GM12864 (cell line): ENCODE results near the gene IFI27.

ENCODE experiments used
- DNase-seq: peaks from one replicate; pipeline ENCODE4 v3.0.0-alpha.2; 2011; ENCODE audit warnings: low read depth
- H3K4me3 ChIP-seq: 2 replicates; pipeline ENCODE4 v1.5.1; 2011; ENCODE audit warnings: mild to moderate bottlenecking, low read depth, low read length, control low read depth
- CTCF ChIP-seq: IDR thresholded peaks from 2 replicates; pipeline ENCODE4 v1.5.1; 2011; ENCODE audit warnings: low read depth, mild to moderate bottlenecking, moderate library complexity, low read length, control low read depth, inconsistent platforms; ENCODE audit errors: missing control alignments

IFI27 gene

GRCh38 chr14:94102768-94103482 lies 7.6 kb upstream of the IFI27 start:
- no peak for DNase-seq
- no peak overlapping the region for H3K4me3 ChIP-seq
- TF ChIP-seq CTCF: no peak

- H3K4me3 ChIP-seq: no peak overlapping the region
- no peak for TF ChIP-seq CTCF
- no peak for DNase-seq
Observed at GRCh38 chr14:94103554-94104150, 6.9 kb upstream of the IFI27 start.

- DNase-seq: no peak
- H3K4me3 ChIP-seq: no peak overlapping the region
- TF ChIP-seq CTCF: no peak
Observed at GRCh38 chr14:94104731-94105130, 5.8 kb upstream of the IFI27 start.

GRCh38 chr14:94109915-94110250 lies 653 bp upstream of the IFI27 start:
- TF ChIP-seq CTCF: no peak
- H3K4me3 ChIP-seq: no peak overlapping the region
- DNase-seq: no peak

GRCh38 chr14:94111276-94112095 lies 950 bp downstream of the IFI27 start:
- DNase-seq: no peak
- TF ChIP-seq CTCF: no peak
- H3K4me3 ChIP-seq: no peak overlapping the region

GRCh38 chr14:94112513-94113063 lies 2.1 kb downstream of the IFI27 start:
- no peak for TF ChIP-seq CTCF
- DNase-seq: no peak

More at GRCh38 chr14:94112513-94113063, 2.1 kb downstream of the IFI27 start:
- H3K4me3 ChIP-seq: no peak overlapping the region
